Gastrocnemius medialis (tissue), 4 donors: ENCODE data around the gene GADD45G. TPM values are rescaled to one million over a fixed set of nuclear protein-coding genes. Genes with fewer than 3 reads are reported as not detected.

Source experiments
- ATAC-seq, 2 donors: fragments of 150-250 bp; one replicate each; pipeline ENCODE4 v1.9.1; 2016
- DNase-seq, 2 donors: peaks; one replicate each; pipeline ENCODE4 v3.0.0-alpha.2; 2019
- H3K27ac ChIP-seq, 4 donors: fragments of 200-600 bp; sonication (generic); 1 replicate in 1 of 4; 2 replicates in 3 of 4; pipeline ENCODE4 v1.5.1; 2016 to 2018; ENCODE audit warnings: mild to moderate bottlenecking in 2 of 4, moderate library complexity in 1 of 4
- H3K27me3 ChIP-seq, 3 donors: fragments of 200-600 bp; sonication (generic) in 2 of 3; 1 replicate in 1 of 3; 2 replicates in 2 of 3; pipeline versions ENCODE4 v1.5.1 to v1.6.0; 2016 to 2019; ENCODE audit warnings: mild to moderate bottlenecking in 1 of 3, moderate library complexity in 1 of 3
- H3K36me3 ChIP-seq, 2 donors: fragments of 200-600 bp; sonication (generic) in 1 of 2; one replicate each; pipeline ENCODE4 v1.5.1; 2017 to 2018
- H3K4me1 ChIP-seq, 2 donors: fragments of 200-600 bp; sonication (generic) in 1 of 2; one replicate each; pipeline ENCODE4 v1.5.1; 2016 to 2017; ENCODE audit warnings: mild to moderate bottlenecking in 2 of 2
- H3K4me3 ChIP-seq, 4 donors: fragments of 200-600 bp; sonication (generic) in 3 of 4; 1 replicate in 1 of 4; 2 replicates in 3 of 4; pipeline ENCODE4 v1.5.1; 2016 to 2019; ENCODE audit warnings: mild to moderate bottlenecking in 2 of 4
- H3K9me3 ChIP-seq, 3 donors: fragments of 200-600 bp; sonication (generic) in 2 of 3; 1 replicate in 1 of 3; 2 replicates in 2 of 3; pipeline ENCODE4 v1.5.1; 2016 to 2019
- POLR2A ChIP-seq, 2 donors: fragments of 450-650 bp; IDR thresholded peaks; one replicate each; pipeline ENCODE4 v1.6.1; 2017; ENCODE audit warnings: antibody characterized with exemption in 2 of 2, mild to moderate bottlenecking in 2 of 2, moderate library complexity in 2 of 2
- in situ Hi-C, 4 donors: fragments of 200-750 bp; cut with MboI; loops; one replicate each; pipeline versions ENCODE4 v1.15.0 to v1.8.0; 2017; ENCODE audit warnings: low sequenced_read_pairs in 4 of 4
- intact Hi-C: fragments of 100-400 bp; cut with DNase I; formaldehyde crosslinking; loops from one replicate; pipeline ENCODE4 v1.15.1; 2023; ENCODE audit warnings: low total_unique reads
- total RNA-seq, 4 donors: library from RNA; depleted of rRNA; stranded (reverse); fragments of >200 nt; gene quantifications; one replicate each; pipeline versions ENCODE4 v1.1.0 to v1.2.3, GENCODE V29; 2016
- TF ChIP-seq, protein P1 (sequence below), 5 experiments: fragments of 450-650 bp in 3 of 5; fragments of 200-600 bp in 2 of 5; sonication (generic) in 2 of 5; IDR thresholded peaks in 4 of 5; conservative IDR thresholded peaks in 1 of 5; 1 replicate in 4 of 5; 2 replicates in 1 of 5; pipeline ENCODE4 v1.5.1; 2016 to 2019; ENCODE audit warnings: antibody characterized with exemption in 5 of 5, mild to moderate bottlenecking in 3 of 5, moderate library complexity in 3 of 5

GADD45G gene
- total RNA-seq, 4 donors from 2014 or later = 84.6 to 154 (median 117) TPM

DNA sequence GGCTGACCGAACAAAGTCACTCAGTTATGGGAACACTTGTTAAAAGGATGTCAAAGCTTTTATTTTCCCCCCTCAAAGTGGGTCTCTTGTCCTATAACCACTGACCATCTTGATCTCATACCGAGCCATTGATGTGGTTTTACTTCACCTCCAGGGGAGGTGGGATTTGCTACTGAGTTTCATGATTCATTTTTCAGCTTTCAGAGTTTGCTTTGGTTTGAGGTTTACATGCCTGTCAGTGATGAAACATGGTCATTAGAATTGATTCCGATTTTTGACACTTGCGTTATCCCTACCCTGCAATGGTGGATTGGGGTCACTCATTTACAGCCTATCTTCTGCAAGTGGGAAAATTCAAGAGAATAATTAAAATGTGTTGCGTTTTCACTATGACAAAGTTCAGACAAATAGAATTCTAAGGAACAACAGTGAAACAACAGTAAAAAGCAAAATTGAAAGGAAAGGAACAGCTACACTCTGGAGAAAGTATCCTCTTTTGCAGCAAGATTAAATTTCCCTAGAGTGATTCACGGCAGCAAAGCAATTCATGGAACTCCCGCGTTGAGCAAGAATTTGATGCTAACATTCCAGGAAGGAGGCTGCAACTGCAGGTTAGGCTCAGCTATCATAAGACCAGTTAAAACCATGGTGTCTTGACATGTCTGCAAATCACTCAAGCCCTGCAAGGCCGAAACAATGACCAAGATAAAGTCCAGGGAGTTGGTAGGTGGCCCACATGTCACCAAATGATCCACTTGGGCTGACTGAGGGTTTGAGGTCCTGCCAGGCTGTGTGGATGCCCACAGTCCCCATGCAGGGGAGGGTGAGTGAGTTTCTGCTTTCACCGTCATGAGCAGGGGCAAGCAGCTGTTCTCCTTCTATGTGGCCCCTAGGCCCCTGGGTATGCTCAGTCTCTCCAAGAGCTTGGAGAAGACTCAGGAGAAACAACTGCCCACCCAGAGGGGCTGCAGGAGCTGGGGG lies 9.4 kb downstream of the GADD45G start:
- Histone ChIP-seq H3K27ac (peak overlapping the region in 2 of 4 donors; percentile 15 to 44), H3K27me3 (no peaks in the 10 kb centered on the region), H3K4me3 (no peak overlapping the region), H3K9me3 (no peaks in the 10 kb centered on the region), H3K4me1 (peaks cover 18 to 30% of the 10 kb centered on the region in 2 donors), H3K36me3 (no peaks in the 10 kb centered on the region)
- ATAC-seq = peak in 1 of 2 donors; percentile 84
- DNase-seq = no peak
- TF ChIP-seq POLR2A (IDR thresholded peaks at IDR 0.05) = no peak
- TF ChIP-seq, protein P1, sequence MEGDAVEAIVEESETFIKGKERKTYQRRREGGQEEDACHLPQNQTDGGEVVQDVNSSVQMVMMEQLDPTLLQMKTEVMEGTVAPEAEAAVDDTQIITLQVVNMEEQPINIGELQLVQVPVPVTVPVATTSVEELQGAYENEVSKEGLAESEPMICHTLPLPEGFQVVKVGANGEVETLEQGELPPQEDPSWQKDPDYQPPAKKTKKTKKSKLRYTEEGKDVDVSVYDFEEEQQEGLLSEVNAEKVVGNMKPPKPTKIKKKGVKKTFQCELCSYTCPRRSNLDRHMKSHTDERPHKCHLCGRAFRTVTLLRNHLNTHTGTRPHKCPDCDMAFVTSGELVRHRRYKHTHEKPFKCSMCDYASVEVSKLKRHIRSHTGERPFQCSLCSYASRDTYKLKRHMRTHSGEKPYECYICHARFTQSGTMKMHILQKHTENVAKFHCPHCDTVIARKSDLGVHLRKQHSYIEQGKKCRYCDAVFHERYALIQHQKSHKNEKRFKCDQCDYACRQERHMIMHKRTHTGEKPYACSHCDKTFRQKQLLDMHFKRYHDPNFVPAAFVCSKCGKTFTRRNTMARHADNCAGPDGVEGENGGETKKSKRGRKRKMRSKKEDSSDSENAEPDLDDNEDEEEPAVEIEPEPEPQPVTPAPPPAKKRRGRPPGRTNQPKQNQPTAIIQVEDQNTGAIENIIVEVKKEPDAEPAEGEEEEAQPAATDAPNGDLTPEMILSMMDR (IDR thresholded peaks at IDR 0.05 in 4 of 5, conservative IDR thresholded peaks at IDR 0.05 in 1 of 5) = no peak
- in situ Hi-C loops = loop anchor here (25.0 kb wide), 1 partner anchor 273 kb away; no protein-coding TSS in a partner anchor
- intact Hi-C loops = no loop called here

DNA sequence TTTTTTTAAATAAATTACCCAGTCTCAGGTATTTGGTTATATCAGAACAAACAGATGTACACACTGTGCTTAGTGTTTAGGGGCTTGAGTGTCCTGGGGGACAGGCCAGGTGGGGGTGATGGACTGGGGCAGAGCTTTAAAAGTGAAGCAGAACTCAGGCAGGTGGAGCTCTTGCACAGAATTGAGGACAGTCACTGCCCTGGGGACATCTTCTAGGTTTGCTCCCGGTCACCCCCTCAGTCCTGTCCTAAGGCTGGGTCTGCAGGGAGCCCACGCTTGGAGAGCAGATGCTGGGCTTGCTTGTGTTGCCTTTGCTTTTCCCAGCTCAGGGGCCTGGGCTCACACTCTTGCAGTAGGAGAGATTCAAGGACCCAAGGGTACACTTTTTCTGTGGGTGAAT lies 10.8 kb downstream of the GADD45G start:
- TF ChIP-seq POLR2A (IDR thresholded peaks at IDR 0.05) = no peak
- TF ChIP-seq, protein P1 (IDR thresholded peaks at IDR 0.05 in 4 of 5, conservative IDR thresholded peaks at IDR 0.05 in 1 of 5) = no peak
- ATAC-seq = no peak
- H3K36me3 ChIP-seq = no peaks in the 10 kb centered on the region
- no peak overlapping the region for H3K4me3 ChIP-seq
- no peaks in the 10 kb centered on the region for H3K9me3 ChIP-seq
- intact Hi-C loops = no loop called here
- H3K27ac ChIP-seq = no peak overlapping the region
- in situ Hi-C loops = loop anchor here (25.0 kb wide), 1 partner anchor 272 kb away; no protein-coding TSS in a partner anchor
- no peaks in the 10 kb centered on the region for H3K27me3 ChIP-seq
- DNase-seq = no peak
- peaks cover 29 to 32% of the 10 kb centered on the region in 2 donors for H3K4me1 ChIP-seq

DNA sequence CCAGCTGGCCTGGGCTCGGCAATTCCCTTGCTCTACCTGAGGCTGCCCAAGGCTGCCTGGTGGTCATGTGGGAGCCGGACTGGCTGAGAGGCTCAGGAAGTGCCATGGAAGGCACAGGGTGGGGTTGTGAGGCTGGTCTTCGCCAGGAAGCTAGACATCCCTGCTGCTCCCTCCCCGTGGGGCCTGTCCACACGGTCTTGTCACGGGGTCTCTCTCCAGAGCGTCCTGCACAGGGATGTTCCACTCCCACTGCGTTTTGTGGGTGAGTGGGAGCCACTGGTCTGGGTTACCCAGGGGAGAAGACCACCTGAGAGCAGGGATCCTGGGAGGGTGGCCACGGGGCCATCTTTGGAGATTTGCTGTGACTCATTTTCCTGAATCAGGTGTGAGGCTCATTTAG lies 11.6 kb downstream of the GADD45G start:
- TF ChIP-seq, protein P1 (IDR thresholded peaks at IDR 0.05 in 4 of 5, conservative IDR thresholded peaks at IDR 0.05 in 1 of 5) = no peak
- no peak for TF ChIP-seq POLR2A (IDR thresholded peaks at IDR 0.05)
- H3K27me3 ChIP-seq = no peaks in the 10 kb centered on the region
- intact Hi-C loops = no loop called here

DNA sequence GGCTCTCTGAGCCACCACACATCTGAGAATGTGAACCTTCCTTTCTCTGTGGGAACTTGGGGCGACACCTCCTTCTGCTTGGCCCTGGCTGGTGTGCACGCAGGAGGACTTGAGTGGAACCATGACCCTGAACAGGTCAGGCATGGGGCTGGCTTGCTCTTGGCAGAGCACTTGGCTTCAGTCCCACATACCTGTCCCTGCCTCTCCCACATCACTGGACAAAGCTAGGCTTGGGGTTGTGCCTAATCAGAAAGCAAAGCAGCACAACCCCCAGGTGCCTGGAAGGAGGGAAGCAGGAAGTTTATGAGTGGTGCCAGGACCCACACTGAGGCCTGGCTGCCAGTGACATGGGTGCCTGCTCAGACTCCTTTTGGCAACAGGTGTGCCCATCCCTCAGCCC lies 13.2 kb downstream of the GADD45G start:
- no peak for ATAC-seq
- Histone ChIP-seq H3K27me3 (no peaks in the 10 kb centered on the region), H3K4me1 (peaks cover 51 to 56% of the 10 kb centered on the region in 2 donors), H3K4me3 (no peak overlapping the region), H3K9me3 (no peaks in the 10 kb centered on the region), H3K27ac (no peak overlapping the region), H3K36me3 (no peaks in the 10 kb centered on the region)
- DNase-seq = no peak
- intact Hi-C loops (no loop called here), in situ Hi-C loops (loop anchor here (25.0 kb wide), 1 partner anchor 269 kb away; no protein-coding TSS in a partner anchor)
- no peak for TF ChIP-seq POLR2A (IDR thresholded peaks at IDR 0.05)
- TF ChIP-seq, protein P1 (IDR thresholded peaks at IDR 0.05 in 4 of 5, conservative IDR thresholded peaks at IDR 0.05 in 1 of 5) = no peak

More for the DNA sequence above, 11.6 kb downstream of the GADD45G start:
- Histone ChIP-seq H3K36me3 (no peaks in the 10 kb centered on the region), H3K4me1 (peaks cover 37 to 40% of the 10 kb centered on the region in 2 donors), H3K27ac (no peak overlapping the region), H3K9me3 (no peaks in the 10 kb centered on the region), H3K4me3 (no peak overlapping the region)
- no peak for ATAC-seq
- DNase-seq = no peak
- in situ Hi-C loops = loop anchor here (25.0 kb wide), 1 partner anchor 271 kb away; no protein-coding TSS in a partner anchor
